ENCODE data around the gene ARMC2.

DNA sequence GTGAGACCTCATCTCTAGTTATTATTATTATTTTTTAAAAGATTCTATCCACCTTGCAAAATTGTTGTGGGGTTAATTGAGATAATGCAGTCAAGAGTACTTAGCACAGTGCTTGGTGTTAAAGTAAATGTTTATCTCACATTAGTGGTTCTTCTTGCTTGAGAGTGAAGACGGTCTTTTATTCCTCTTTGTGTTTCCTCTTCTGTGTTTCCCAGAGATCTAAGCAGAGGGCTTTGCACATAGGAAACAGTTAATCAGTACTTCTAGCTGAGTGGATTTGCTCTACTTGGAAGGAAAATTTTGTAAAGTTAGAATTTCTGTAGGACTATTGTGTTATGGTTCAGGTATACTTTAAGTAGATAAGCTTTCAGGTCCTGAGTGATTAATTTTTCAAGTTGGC lies 3.5 kb downstream of the ARMC2 start:
- TF ChIP-seq, protein P1, sequence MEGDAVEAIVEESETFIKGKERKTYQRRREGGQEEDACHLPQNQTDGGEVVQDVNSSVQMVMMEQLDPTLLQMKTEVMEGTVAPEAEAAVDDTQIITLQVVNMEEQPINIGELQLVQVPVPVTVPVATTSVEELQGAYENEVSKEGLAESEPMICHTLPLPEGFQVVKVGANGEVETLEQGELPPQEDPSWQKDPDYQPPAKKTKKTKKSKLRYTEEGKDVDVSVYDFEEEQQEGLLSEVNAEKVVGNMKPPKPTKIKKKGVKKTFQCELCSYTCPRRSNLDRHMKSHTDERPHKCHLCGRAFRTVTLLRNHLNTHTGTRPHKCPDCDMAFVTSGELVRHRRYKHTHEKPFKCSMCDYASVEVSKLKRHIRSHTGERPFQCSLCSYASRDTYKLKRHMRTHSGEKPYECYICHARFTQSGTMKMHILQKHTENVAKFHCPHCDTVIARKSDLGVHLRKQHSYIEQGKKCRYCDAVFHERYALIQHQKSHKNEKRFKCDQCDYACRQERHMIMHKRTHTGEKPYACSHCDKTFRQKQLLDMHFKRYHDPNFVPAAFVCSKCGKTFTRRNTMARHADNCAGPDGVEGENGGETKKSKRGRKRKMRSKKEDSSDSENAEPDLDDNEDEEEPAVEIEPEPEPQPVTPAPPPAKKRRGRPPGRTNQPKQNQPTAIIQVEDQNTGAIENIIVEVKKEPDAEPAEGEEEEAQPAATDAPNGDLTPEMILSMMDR (IDR thresholded peaks at IDR 0.05), result no peak
- no peak for TF ChIP-seq RFX5 (IDR thresholded peaks at IDR 0.05)
- TF ChIP-seq KDM1A (IDR thresholded peaks at IDR 0.05; ENCODE audit: low read depth), result no peak
- TF ChIP-seq POLR2A (IDR thresholded peaks at IDR 0.05; ENCODE audit: low read length), result no peak
- no peak for TF ChIP-seq RAD21 (conservative IDR thresholded peaks at IDR 0.05 in 1 of 2, IDR thresholded peaks at IDR 0.05 in 1 of 2)
- no peak for TF ChIP-seq ATOH8 (CRISPR knock-in tag; IDR thresholded peaks at IDR 0.05; ENCODE audit: low read depth)
- no peak for TF ChIP-seq MAFK (IDR thresholded peaks at IDR 0.05; ENCODE audit: partially characterized antibody)
- TF ChIP-seq SREBF2 (IDR thresholded peaks at IDR 0.05), result no peak
- no peak for TF ChIP-seq KDM5A (IDR thresholded peaks at IDR 0.05)
